Common myeloid progenitor, CD34-positive (primary cell): ENCODE results near the gene CDK14.

Experiments
- CTCF ChIA-PET: fragments of 350-600 bp; sonication (Branson Sonifier 250); formaldehyde crosslinking; loops from one replicate; lab custom pipeline; 2021; ENCODE audit warnings: antibody characterized with exemption; lab: Charles Lee
- POLR2A ChIA-PET: fragments of 350-600 bp; sonication (Branson Sonifier 250); formaldehyde crosslinking; loops from one replicate; lab custom pipeline; 2021; ENCODE audit warnings: antibody characterized with exemption; lab: Charles Lee
- DNase-seq, 3 donors: peaks; one replicate each; pipeline versions ENCODE4 v3.0.0 to v3.0.0-alpha.2; 2013
- H3K27ac ChIP-seq, 2 experiments: 1 replicate in 1 of 2; 2 replicates in 1 of 2; pipeline ENCODE4 v1.7.0; 2013; ENCODE audit warnings: inconsistent platforms in 2 of 2, low read length in 2 of 2, mild to moderate bottlenecking in 2 of 2, low read depth in 1 of 2, moderate library complexity in 1 of 2; ENCODE audit not compliant: severe bottlenecking in 2 of 2, insufficient read depth in 1 of 2, poor library complexity in 1 of 2
- H3K27me3 ChIP-seq, 5 experiments: replicated peaks in 2 of 5; 1 replicate in 3 of 5; 2 replicates in 2 of 5; pipeline versions ENCODE4 v1.6.1 to v1.7.0; 2013; ENCODE audit warnings: low read length in 4 of 5, mild to moderate bottlenecking in 2 of 5, moderate library complexity in 2 of 5, inconsistent platforms in 1 of 5; ENCODE audit not compliant: insufficient read depth in 5 of 5, control insufficient read depth in 4 of 5
- H3K36me3 ChIP-seq, 4 experiments: 1 replicate in 2 of 4; 2 replicates in 2 of 4; pipeline versions ENCODE4 v1.6.1 to v1.7.0; 2013; ENCODE audit warnings: low read length in 3 of 4, control low read depth in 1 of 4, mild to moderate bottlenecking in 1 of 4; ENCODE audit not compliant: control insufficient read depth in 4 of 4, insufficient read depth in 4 of 4
- H3K4me1 ChIP-seq, 4 experiments: 1 replicate in 3 of 4; 2 replicates in 1 of 4; pipeline versions ENCODE4 v1.6.1 to v1.7.1; 2013; ENCODE audit warnings: low read length in 3 of 4, mild to moderate bottlenecking in 3 of 4, control low read depth in 1 of 4, inconsistent platforms in 1 of 4, moderate library complexity in 1 of 4; ENCODE audit not compliant: control insufficient read depth in 4 of 4, insufficient read depth in 4 of 4; ENCODE audit errors: control extremely low read depth in 1 of 4
- H3K4me3 ChIP-seq, 7 experiments: 1 replicate in 4 of 7; 2 replicates in 3 of 7; pipeline versions ENCODE4 v1.5.1 to v1.7.0; 2013; ENCODE audit warnings: mild to moderate bottlenecking in 7 of 7, low read length in 6 of 7, moderate library complexity in 6 of 7, inconsistent platforms in 2 of 7, low read depth in 2 of 7, control low read depth in 1 of 7; ENCODE audit not compliant: insufficient read depth in 4 of 7, control insufficient read depth in 1 of 7; ENCODE audit errors: extremely low read depth in 1 of 7
- H3K9me3 ChIP-seq, 5 experiments: 1 replicate in 4 of 5; 2 replicates in 1 of 5; pipeline versions ENCODE4 v1.6.1 to v1.7.1; 2013; ENCODE audit warnings: low read length in 4 of 5, mild to moderate bottlenecking in 2 of 5, inconsistent platforms in 1 of 5, low read depth in 1 of 5, moderate library complexity in 1 of 5; ENCODE audit not compliant: control insufficient read depth in 4 of 5, insufficient read depth in 2 of 5; ENCODE audit errors: control extremely low read depth in 1 of 5
- WGBS: methylation state at CpG from one replicate; pipeline ENCODE4 v1.1.5; 2013; ENCODE audit not compliant: insufficient coverage; 5-methylcytosine and 5-hydroxymethylcytosine counted together

The CDK14 gene

GRCh38 chr7:91198371-91198770, 602.2 kb downstream of the CDK14 start:
- Histone ChIP-seq H3K9me3 (no peaks in the 10 kb centered on the region), H3K27me3 (no peaks in the 10 kb centered on the region), H3K4me3 (no peak overlapping the region), H3K27ac (no peak overlapping the region), H3K4me1 (no peaks in the 10 kb centered on the region), H3K36me3 (no peaks in the 10 kb centered on the region)
- WGBS, result 100% methylated on average over 1 of the region's 3 CpGs
- ChIA-PET CTCF (no interaction called here), POLR2A (no interaction called here)
- no peak for DNase-seq

- ChIA-PET POLR2A (no interaction called here), CTCF (no interaction called here)
- Histone ChIP-seq H3K36me3 (no peaks in the 10 kb centered on the region), H3K9me3 (peaks cover 0 to 3% (median 0%) of the 10 kb centered on the region in 5 experiments), H3K4me3 (no peak overlapping the region), H3K27ac (no peak overlapping the region), H3K4me1 (no peaks in the 10 kb centered on the region), H3K27me3 (no peaks in the 10 kb centered on the region)
- no peak for DNase-seq
Observed at GRCh38 chr7:91199601-91200000, 603.5 kb downstream of the CDK14 start.

DNA sequence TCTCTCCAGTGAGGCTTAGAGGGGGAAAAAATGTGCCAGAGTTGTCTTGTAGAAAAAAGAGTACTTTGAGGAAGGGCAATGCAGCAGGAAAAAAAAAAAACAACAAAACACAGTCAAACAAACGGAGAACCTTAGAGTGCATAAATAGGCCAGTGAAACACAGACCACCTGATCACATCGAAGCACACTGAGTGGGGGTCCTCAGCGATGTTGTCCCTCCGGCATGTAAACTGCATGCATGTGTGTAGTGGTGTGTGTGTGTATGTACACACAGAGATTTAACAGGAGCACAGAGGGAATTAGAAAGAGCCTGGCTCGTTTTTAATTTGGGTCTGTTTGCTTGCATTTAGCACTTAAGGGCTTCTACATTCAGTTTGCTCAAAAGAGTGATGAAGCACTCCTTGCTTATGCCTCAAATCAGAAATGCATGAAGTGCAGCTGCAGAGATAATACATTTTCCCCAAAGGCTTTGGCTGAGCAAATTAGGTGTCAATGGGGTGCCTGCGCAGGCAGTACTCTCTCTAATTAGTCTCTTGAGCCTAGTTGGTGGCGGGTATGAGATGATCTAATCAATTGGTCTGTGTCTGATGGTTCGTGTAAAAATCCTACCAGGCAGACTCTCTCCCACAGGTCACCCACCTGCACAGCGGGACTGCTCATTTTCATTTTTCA, 605.5 kb downstream of the CDK14 start:
- CTCF ChIA-PET, result interaction anchor here (1.2 kb wide), 1 partner anchor 11 kb away, joined by 3 read pairs; no protein-coding TSS in a partner anchor
- Histone ChIP-seq H3K4me1 (no peaks in the 10 kb centered on the region), H3K4me3 (no peak overlapping the region), H3K27ac (no peak overlapping the region), H3K36me3 (no peaks in the 10 kb centered on the region), H3K9me3 (peaks cover 0 to 3% (median 0%) of the 10 kb centered on the region in 5 experiments), H3K27me3 (no peaks in the 10 kb centered on the region)
- POLR2A ChIA-PET, result no interaction called here
- WGBS, result 97% methylated on average over 6 of the region's 9 CpGs
- no peak for DNase-seq

DNA sequence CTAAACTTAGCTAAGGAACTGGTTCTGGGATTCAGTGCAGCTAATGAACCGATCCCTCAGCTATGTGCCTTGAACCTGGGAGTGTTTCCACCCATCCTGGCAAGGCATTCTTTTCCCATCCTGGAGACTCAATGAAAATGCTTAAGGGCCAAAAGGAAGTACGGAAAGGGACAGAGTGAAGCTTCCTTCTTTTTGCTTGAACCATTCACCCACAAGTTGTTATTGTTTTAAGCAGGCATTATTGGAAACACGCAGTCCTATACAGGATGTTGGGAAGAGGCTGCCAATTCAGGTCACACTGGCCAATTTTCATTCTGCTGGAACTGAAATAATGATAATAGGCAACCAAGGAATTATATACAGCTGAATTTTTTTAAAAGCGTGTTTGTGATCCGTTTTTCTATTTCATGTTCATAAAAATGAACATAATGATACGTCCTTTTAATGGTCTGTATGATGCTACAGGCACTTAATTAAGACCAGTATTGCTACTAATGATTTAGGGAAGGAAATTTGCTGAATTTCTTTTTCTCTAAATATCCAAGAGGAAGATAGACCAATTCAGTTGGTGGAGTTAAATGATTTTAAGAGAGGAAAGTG, 610.3 kb downstream of the CDK14 start:
- Histone ChIP-seq H3K27me3 (no peaks in the 10 kb centered on the region), H3K4me1 (no peaks in the 10 kb centered on the region), H3K9me3 (peaks cover 0 to 3% (median 0%) of the 10 kb centered on the region in 5 experiments), H3K4me3 (no peak overlapping the region), H3K27ac (no peak overlapping the region), H3K36me3 (peaks cover 0 to 3% (median 0%) of the 10 kb centered on the region in 4 experiments)
- POLR2A ChIA-PET, result no interaction called here
- no peak for DNase-seq
- 95% methylated on average over 5 of the region's 6 CpGs for WGBS
- CTCF ChIA-PET, result no interaction called here

GRCh38 chr7:91212582-91212981, 616.5 kb downstream of the CDK14 start:
- Histone ChIP-seq H3K36me3 (no peaks in the 10 kb centered on the region), H3K4me3 (no peak overlapping the region), H3K4me1 (no peaks in the 10 kb centered on the region), H3K27ac (no peak overlapping the region), H3K9me3 (no peaks in the 10 kb centered on the region), H3K27me3 (no peaks in the 10 kb centered on the region)
- 94% methylated on average over 6 of the region's 7 CpGs for WGBS
- POLR2A ChIA-PET, result no interaction called here
- DNase-seq, result no peak
- CTCF ChIA-PET, result no interaction called here

DNA sequence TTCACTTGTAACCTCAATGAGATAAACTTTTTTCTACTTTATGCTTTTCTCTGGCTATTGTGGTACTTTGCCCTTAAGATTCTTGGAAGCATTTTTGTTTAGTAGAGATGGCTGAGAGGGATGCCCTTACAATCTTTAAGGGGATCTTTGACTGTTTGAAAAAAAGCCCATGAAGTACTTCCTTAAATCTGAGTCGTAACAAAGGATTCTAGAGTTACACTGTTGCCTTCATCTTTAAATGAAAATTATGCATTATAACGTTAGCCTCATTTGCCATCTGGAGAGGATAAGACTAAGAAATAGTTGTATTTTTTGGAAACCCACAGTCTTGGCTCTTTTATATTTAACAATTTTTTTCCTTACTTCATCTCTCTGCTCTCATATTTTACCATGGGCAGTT, 630.3 kb downstream of the CDK14 start:
- Histone ChIP-seq H3K27me3 (peaks cover 0 to 6% (median 0%) of the 10 kb centered on the region in 5 experiments), H3K4me3 (no peak overlapping the region), H3K36me3 (no peaks in the 10 kb centered on the region), H3K4me1 (no peaks in the 10 kb centered on the region), H3K9me3 (no peaks in the 10 kb centered on the region), H3K27ac (no peak overlapping the region)
- 83% methylated on average over 1 of the region's 2 CpGs for WGBS
- ChIA-PET POLR2A (no interaction called here), CTCF (no interaction called here)
- no peak for DNase-seq

GRCh38 chr7:91228327-91228726, 632.2 kb downstream of the CDK14 start:
- Histone ChIP-seq H3K27ac (no peak overlapping the region), H3K4me1 (no peaks in the 10 kb centered on the region), H3K4me3 (no peak overlapping the region), H3K36me3 (no peaks in the 10 kb centered on the region), H3K9me3 (no peaks in the 10 kb centered on the region), H3K27me3 (peaks cover 0 to 8% (median 0%) of the 10 kb centered on the region in 5 experiments)
- POLR2A ChIA-PET, result no interaction called here
- DNase-seq, result no peak
- WGBS, result no CpG with 5 or more reads among the region's 2 CpGs
- CTCF ChIA-PET, result interaction anchor here (0.8 to 1.1 kb wide), 2 partner anchors 9 to 386 kb away, joined by 3 read pairs; no protein-coding TSS in a partner anchor
